ENCODE data around the gene MARK3. TPM values are rescaled to one million over a fixed set of nuclear protein-coding genes. Genes with fewer than 3 reads are reported as not detected.

The MARK3 gene
- total RNA-seq, 1 donor from 2014 or later, result 124 TPM

- Histone ChIP-seq H3K9me3 (ENCODE audit: insufficient read depth, low read depth, low read length) (no peaks in the 10 kb centered on the region), H3K79me2 (ENCODE audit: insufficient read depth, low read length) (peaks cover 37% of the 10 kb centered on the region), H3K27me3 (ENCODE audit: insufficient read depth, low read length) (no peaks in the 10 kb centered on the region), H2AFZ (ENCODE audit: low read depth, low read length) (no peak overlapping the region), H3K9ac (ENCODE audit: low read length) (no peak overlapping the region), H4K20me1 (ENCODE audit: insufficient read depth, low read length) (peaks cover 47% of the 10 kb centered on the region), H3K36me3 (ENCODE audit: insufficient read depth, low read length) (no peaks in the 10 kb centered on the region), H3K4me3 (ENCODE audit: insufficient read depth, low read depth, low read length) (no peak overlapping the region), H3K4me1 (ENCODE audit: insufficient read depth, low read length) (peaks cover 20% of the 10 kb centered on the region), H3K4me2 (ENCODE audit: low read length) (no peak overlapping the region), H3K27ac (ENCODE audit: low read depth, low read length) (no peak overlapping the region)
- Mint-ChIP-seq H3K4me3 (ENCODE audit: unreplicated experiment) (no peak overlapping the region), H3K4me1 (ENCODE audit: low read depth, unreplicated experiment) (peaks cover 13% of the 10 kb centered on the region), H3K27me3 (ENCODE audit: low read depth, unreplicated experiment) (no peaks in the 10 kb centered on the region), H3K27ac (ENCODE audit: unreplicated experiment) (no peak overlapping the region), H3K36me3 (ENCODE audit: low read depth, unreplicated experiment) (peaks cover 7% of the 10 kb centered on the region), H3K9me3 (ENCODE audit: unreplicated experiment) (no peaks in the 10 kb centered on the region)
- TF ChIP-seq EZH2 (IDR thresholded peaks at IDR 0.05; ENCODE audit: insufficient read depth, low read length) (no peak), CTCF (IDR thresholded peaks at IDR 0.05; ENCODE audit: insufficient read depth, low read depth, low read length) (no peak)
- no peak for DNase-seq (ENCODE audit: low read depth)
- no peak for FAIRE-seq
These were observed 147.3 kb downstream of the MARK3 start for GRCh38 chr14:103532216-103533136.

GRCh38 chr14:103533137-103533998 is 148.2 kb downstream of the MARK3 start:
- Histone ChIP-seq H2AFZ (ENCODE audit: low read depth, low read length) (no peak overlapping the region), H4K20me1 (ENCODE audit: insufficient read depth, low read length) (peaks cover 47% of the 10 kb centered on the region), H3K9ac (ENCODE audit: low read length) (no peak overlapping the region), H3K4me3 (ENCODE audit: insufficient read depth, low read depth, low read length) (no peak overlapping the region), H3K4me1 (ENCODE audit: insufficient read depth, low read length) (peaks cover 13% of the 10 kb centered on the region), H3K79me2 (ENCODE audit: insufficient read depth, low read length) (peaks cover 37% of the 10 kb centered on the region), H3K36me3 (ENCODE audit: insufficient read depth, low read length) (no peaks in the 10 kb centered on the region), H3K27me3 (ENCODE audit: insufficient read depth, low read length) (no peaks in the 10 kb centered on the region), H3K4me2 (ENCODE audit: low read length) (no peak overlapping the region), H3K9me3 (ENCODE audit: insufficient read depth, low read depth, low read length) (no peaks in the 10 kb centered on the region), H3K27ac (ENCODE audit: low read depth, low read length) (no peak overlapping the region)
- peaks cover 10% of the 10 kb centered on the region for H3K4me1 Mint-ChIP-seq (ENCODE audit: low read depth, unreplicated experiment)
- TF ChIP-seq EZH2 (IDR thresholded peaks at IDR 0.05; ENCODE audit: insufficient read depth, low read length) (no peak), CTCF (IDR thresholded peaks at IDR 0.05; ENCODE audit: insufficient read depth, low read depth, low read length) (no peak)
- no peaks in the 10 kb centered on the region for H3K27me3 Mint-ChIP-seq (ENCODE audit: low read depth, unreplicated experiment)
- no peak overlapping the region for H3K27ac Mint-ChIP-seq (ENCODE audit: unreplicated experiment)
- H3K36me3 Mint-ChIP-seq (ENCODE audit: low read depth, unreplicated experiment), result peaks cover 6% of the 10 kb centered on the region
- FAIRE-seq (no peak), DNase-seq (ENCODE audit: low read depth) (no peak)
- H3K4me3 Mint-ChIP-seq (ENCODE audit: unreplicated experiment), result no peak overlapping the region
- H3K9me3 Mint-ChIP-seq (ENCODE audit: unreplicated experiment), result no peaks in the 10 kb centered on the region
